GM19023 (cell line): ENCODE data around the gene MICALL2.

Experiments used
- ATAC-seq: cut with Tn5 transposase; IDR thresholded peaks from one replicate; pipeline ENCODE4 v1.9.1; 2021; ENCODE audit warnings: mild to moderate bottlenecking, moderate library complexity; ENCODE audit not compliant: unreplicated experiment

Gene MICALL2

GRCh38 chr7:1397491-1398327 lies 61.6 kb downstream of the MICALL2 start:
- no peak for ATAC-seq

- ATAC-seq = no peak
These were observed 63.1 kb downstream of the MICALL2 start for GRCh38 chr7:1396195-1396594.

- no peak for ATAC-seq
These were observed 63.8 kb downstream of the MICALL2 start for GRCh38 chr7:1395211-1396070.

- ATAC-seq = no peak
These were observed 64.9 kb downstream of the MICALL2 start for GRCh38 chr7:1394371-1394770.

- ATAC-seq = no peak
These were observed 65.8 kb downstream of the MICALL2 start for GRCh38 chr7:1393421-1393820.

GRCh38 chr7:1392556-1392955 lies 66.7 kb downstream of the MICALL2 start:
- ATAC-seq = no peak

GRCh38 chr7:1391449-1391848 lies 67.8 kb downstream of the MICALL2 start:
- ATAC-seq = no peak

- ATAC-seq = no peak
These were observed 70.5 kb downstream of the MICALL2 start for GRCh38 chr7:1388703-1389335.

GRCh38 chr7:1388021-1388702 lies 71.1 kb downstream of the MICALL2 start:
- ATAC-seq = no peak

GRCh38 chr7:1387261-1387660 lies 72.0 kb downstream of the MICALL2 start:
- no peak for ATAC-seq

- ATAC-seq = no peak
These were observed 72.5 kb downstream of the MICALL2 start for GRCh38 chr7:1386623-1387220.

- no peak for ATAC-seq
These were observed 73.3 kb downstream of the MICALL2 start for GRCh38 chr7:1385809-1386622.

- no peak for ATAC-seq
These were observed 74.0 kb downstream of the MICALL2 start for GRCh38 chr7:1385086-1385808.
